Peyer's patch (tissue), 4 donors: Measurements from ENCODE around the gene GPR83.

Experiments
- CTCF ChIP-seq, 6 experiments: fragments of 450-650 bp in 4 of 6; fragments of 200-600 bp in 2 of 6; sonication (generic) in 1 of 6; IDR thresholded peaks; one replicate each; pipeline ENCODE4 v1.5.1; 2017 to 2019; ENCODE audit warnings: antibody characterized with exemption in 6 of 6, mild to moderate bottlenecking in 3 of 6, moderate library complexity in 1 of 6
- POLR2A ChIP-seq, 2 donors: fragments of 450-650 bp; IDR thresholded peaks; one replicate each; pipeline ENCODE4 v1.5.1; 2017; ENCODE audit warnings: antibody characterized with exemption in 2 of 2, mild to moderate bottlenecking in 2 of 2, moderate library complexity in 2 of 2

GRCh38 chr11:94447149-94447548 lies 45.9 kb upstream of the GPR83 start:
- TF ChIP-seq CTCF (IDR thresholded peaks at IDR 0.05): no peak
- TF ChIP-seq POLR2A (IDR thresholded peaks at IDR 0.05): no peak
